ENCODE measurements around the gene KLF12.
A peak's percentile ranks its signal among the peaks of the same experiment; 100 is the strongest.

The KLF12 gene

DNA sequence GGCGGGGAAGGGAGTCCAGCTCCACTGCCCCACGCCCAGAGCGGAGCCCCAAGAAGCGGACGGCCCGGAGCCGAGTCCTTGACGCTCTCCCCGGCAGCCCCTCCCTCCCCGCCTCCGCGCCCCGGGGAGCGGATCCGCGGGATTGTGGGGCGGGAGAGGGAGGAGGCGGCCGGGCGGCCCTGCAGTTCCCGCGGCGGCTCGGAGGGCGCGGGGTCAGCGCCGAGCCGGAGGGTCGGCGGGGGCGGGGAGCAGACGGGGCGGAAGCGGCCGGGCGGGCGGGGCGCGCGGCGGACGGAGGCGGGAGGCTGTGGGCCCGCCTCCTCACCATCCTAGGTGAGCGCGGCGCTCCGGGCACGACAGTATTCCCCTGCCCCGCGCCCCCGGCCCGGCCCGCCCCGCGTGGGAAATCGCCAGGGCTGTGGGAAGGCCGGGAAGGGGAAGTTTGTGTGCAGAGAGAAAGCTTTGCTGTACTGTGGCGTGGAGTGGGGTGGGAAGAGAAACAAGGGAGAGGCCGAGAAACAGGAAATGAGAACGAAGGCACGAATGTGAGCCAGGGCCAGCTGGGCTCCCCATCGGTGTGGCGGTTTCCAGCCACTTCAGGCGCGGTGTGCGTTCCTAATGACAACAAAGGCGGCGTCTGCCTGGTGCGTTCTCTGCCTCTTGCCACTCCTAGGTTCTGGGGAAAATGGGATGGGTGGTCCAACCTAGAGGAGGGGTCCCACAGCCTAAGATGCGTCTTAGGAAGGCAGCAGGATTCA is 1.3 kb upstream of the KLF12 start:
- DNase-seq (ENCODE audit: extremely low read depth, low read depth) = peak; percentile 40
- TF ChIP-seq CTCF (IDR thresholded peaks at IDR 0.05; ENCODE audit: low read depth, low read length) = no peak

- no peak for TF ChIP-seq CTCF (IDR thresholded peaks at IDR 0.05; ENCODE audit: low read depth, low read length)
- DNase-seq (ENCODE audit: extremely low read depth, low read depth) = no peak
Observed at GRCh38 chr13:74134777-74135325, 647 bp upstream of the KLF12 start.

- peak; percentile 87 for DNase-seq (ENCODE audit: extremely low read depth, low read depth)
- no peak for TF ChIP-seq CTCF (IDR thresholded peaks at IDR 0.05; ENCODE audit: low read depth, low read length)
Observed at GRCh38 chr13:74133657-74134201, 475 bp downstream of the KLF12 start.

GRCh38 chr13:74132776-74133656 is 1.2 kb downstream of the KLF12 start:
- no peak for DNase-seq (ENCODE audit: extremely low read depth, low read depth)
- TF ChIP-seq CTCF (IDR thresholded peaks at IDR 0.05; ENCODE audit: low read depth, low read length) = no peak

- no peak for TF ChIP-seq CTCF (IDR thresholded peaks at IDR 0.05; ENCODE audit: low read depth, low read length)
- DNase-seq (ENCODE audit: extremely low read depth, low read depth) = no peak
Observed at GRCh38 chr13:74132152-74132775, 1.9 kb downstream of the KLF12 start.

DNA sequence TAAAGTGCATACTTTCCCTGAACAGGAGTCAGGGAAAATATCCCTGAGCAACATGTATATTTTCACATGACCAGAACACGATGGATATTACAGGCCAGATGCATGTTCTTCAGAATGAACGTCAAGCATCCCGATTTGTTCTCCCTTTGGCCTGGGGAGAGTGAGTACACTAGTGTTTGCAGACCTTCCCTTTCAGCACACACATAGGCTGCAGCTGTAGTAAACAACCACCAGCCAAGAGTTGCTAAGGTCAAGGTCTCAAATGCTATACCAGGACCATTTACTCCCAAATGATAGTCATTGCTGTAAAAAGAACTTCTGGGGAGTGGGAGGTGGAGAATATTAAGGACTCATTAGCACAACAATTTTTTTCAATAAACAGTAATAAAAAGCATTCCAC is 3.0 kb downstream of the KLF12 start:
- DNase-seq (ENCODE audit: extremely low read depth, low read depth) = no peak
- no peak for TF ChIP-seq CTCF (IDR thresholded peaks at IDR 0.05; ENCODE audit: low read depth, low read length)

All from AG09319 (cell line).